Cardiac septum (tissue), 1 donor: ENCODE measurements around the gene CX3CR1. TPM values are rescaled to one million over a fixed set of nuclear protein-coding genes. Genes with fewer than 3 reads are reported as not detected.
"Not testable (repeated sequence)": the region's sequence is repeated elsewhere in the genome, so short reads cannot be mapped to it uniquely, and the experiment has no call there.

Source experiments
- DNase-seq: peaks from one replicate; pipeline ENCODE4 v3.0.0-alpha.2; 2020; ENCODE audit warnings: low spot score
- intact Hi-C: fragments of 100-400 bp; cut with DNase I; formaldehyde crosslinking; loops from one replicate; pipeline ENCODE4 v1.14.0; 2022
- long read RNA-seq: library from polyadenylated mRNA; unstranded; transcript quantifications from one replicate; pipeline ENCODE4 v2.0.0, GENCODE V29; 2021
- total RNA-seq: library from RNA; stranded (reverse); fragmentation: NEBNext Ultra II Directional; extraction: Animal tissue kit (Norgen Biotek cat#: 25700); gene quantifications from one replicate; pipeline ENCODE4 v1.2.1, GENCODE V29; 2021
- donor health status: DM: no; HTN: no; CAD: no.

Gene CX3CR1
- 1.3 TPM for total RNA-seq
- long read RNA-seq, partial matches to known transcripts: 0 of 1 reads
- long read RNA-seq, other reads (novel, unspliced or antisense): 0 of 1 reads

- DNase-seq: no peak
- intact Hi-C loops: loop anchor here (2.0 kb wide), 1 partner anchor 69 kb away; no protein-coding TSS in a partner anchor
These were observed at the start of gene CX3CR1 for GRCh38 chr3:39279745-39280517. CX3CR1 (minus strand) TSS chr3:39280036; CDS start chr3:39266509, 13,527 bp downstream.

- no peak for DNase-seq
- intact Hi-C loops: no loop called here
These were observed 49.7 kb upstream of the CX3CR1 start, which contains the start of gene CCR8 for GRCh38 chr3:39329493-39329892. CCR8 (plus strand) TSS chr3:39329709; CDS start chr3:39332332, 2,623 bp downstream.

- intact Hi-C loops: no loop called here
- no peak for DNase-seq
These were observed 48.0 kb upstream of the CX3CR1 start for GRCh38 chr3:39327746-39328349.

- intact Hi-C loops: no loop called here
- DNase-seq: no peak
These were observed 47.4 kb upstream of the CX3CR1 start for GRCh38 chr3:39327053-39327745.

DNA sequence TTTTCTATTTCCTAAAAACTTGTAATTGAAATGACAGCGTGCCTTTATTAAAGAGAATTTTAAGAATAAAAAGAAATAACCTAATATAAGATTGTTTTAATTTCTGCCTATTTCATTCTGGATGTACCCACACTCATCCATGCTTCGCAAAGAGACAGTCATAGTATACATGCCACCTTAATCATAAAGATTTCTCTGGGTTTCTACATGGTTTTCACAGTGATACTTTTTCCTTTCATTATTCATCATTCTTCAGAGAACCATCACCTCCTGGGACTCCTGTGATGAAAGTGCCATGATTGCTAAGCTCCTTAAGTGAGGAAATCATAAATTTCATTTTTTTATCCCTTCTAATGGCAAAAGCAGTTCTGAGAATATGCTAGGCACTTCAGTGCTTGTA, 45.4 kb upstream of the CX3CR1 start:
- DNase-seq: no peak
- intact Hi-C loops: no loop called here

DNA sequence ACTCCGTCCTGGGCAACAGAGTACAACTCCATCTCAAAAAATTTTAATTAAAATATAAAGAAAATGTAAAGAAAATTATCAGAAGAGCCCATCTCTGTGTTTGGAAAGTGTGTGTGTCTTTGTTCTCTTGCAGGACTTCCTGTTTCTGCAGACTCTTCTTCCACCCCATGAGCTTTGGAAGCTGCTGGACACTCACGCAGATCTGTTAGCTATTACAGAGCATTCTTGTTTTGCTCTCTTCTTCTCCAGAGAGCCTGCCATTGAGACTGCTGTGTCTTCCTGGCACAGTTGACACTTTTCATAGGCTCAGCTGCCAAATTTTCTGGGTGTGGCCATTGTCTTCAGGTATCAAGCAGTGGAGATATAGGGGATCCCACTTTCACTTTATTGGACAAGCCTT, 43.7 kb upstream of the CX3CR1 start:
- no peak for DNase-seq
- intact Hi-C loops: no loop called here

GRCh38 chr3:39322936-39323335, 43.1 kb upstream of the CX3CR1 start:
- DNase-seq: no peak
- intact Hi-C loops: no loop called here

GRCh38 chr3:39322209-39322715, 42.4 kb upstream of the CX3CR1 start:
- intact Hi-C loops: not testable (repeated sequence)

DNA sequence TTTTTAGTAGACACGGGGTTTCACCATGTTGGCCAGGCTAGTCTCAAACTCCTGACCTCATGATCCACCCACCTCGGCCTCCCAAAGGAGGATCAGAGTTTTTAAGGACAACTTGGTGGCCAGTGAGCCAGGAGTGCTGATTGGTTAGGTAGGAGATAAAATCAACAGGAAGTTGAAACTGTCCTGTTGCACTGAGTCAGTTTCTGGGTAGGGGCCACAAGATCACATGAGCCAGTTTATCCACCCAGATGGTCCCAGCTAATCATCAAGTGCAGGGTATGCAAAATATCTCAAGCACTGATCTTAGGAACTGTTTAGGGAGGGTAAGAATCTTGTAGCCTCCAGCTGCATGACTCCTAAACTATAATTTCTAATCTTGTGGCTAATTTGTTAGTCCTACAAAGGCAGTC, 41.7 kb upstream of the CX3CR1 start:
- intact Hi-C loops, DNase-seq: not testable (repeated sequence)

More at GRCh38 chr3:39322209-39322715, 42.4 kb upstream of the CX3CR1 start:
- DNase-seq: not testable (repeated sequence)

DNA sequence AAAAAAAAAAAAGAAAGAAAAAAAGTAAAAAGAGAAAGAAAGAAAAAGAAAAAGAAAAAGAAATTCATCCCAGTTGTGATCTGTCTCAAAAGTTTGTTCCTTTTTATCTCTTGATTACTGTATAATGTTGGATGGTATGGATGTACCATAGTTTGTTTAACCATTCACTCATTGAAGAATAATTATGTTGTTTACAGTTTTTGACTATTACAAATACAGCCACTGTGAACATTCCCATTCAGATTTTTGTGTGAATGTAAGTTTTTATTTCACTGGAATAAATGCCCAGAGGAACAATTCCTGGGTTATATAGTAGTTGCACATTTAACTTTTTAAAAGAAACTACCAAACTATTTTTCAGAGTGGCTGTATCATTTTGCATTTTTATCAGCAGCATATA, 39.4 kb upstream of the CX3CR1 start:
- intact Hi-C loops: no loop called here
- DNase-seq: no peak

- no peak for DNase-seq
- intact Hi-C loops: no loop called here
These were observed 38.5 kb upstream of the CX3CR1 start for GRCh38 chr3:39318301-39318700.

GRCh38 chr3:39317571-39318169, 37.8 kb upstream of the CX3CR1 start:
- intact Hi-C loops: no loop called here
- no peak for DNase-seq

DNA sequence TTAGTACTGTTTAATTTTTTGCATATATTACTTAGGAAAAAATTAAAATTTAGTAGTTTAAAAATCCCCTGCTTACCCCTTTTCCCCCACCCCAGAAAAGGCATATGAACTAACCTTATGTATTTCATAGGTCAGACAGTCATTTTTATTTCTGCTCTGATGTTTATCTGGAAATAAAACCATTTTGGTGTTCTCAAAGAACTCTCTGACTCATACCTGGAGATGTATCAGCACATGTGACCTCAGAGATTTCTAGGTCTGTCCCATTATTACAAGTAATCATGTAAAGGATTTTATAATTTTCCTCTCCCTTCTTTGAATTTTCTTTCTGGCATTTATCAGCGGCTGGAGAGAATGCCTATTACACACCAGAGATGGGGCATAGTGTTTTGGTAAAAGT, 35.6 kb upstream of the CX3CR1 start:
- intact Hi-C loops: no loop called here
- no peak for DNase-seq

DNA sequence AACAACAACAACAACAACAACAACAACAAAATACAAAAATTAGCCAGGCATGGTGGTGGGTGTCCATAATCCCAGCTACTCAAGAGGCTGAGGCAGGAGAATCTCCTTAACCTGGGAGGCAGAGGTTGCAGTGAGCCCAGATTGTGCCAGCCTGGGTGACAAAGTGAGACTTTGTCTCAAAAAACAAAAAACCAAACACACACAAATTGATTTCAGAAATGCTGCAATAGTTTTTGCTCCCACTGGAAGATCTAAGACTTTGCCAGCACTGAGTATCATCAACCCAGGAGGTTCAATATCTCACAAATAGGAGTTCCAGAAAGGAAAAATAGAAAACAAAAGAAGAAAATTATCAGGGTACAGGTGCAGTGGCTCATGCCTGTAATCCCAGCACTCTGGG, 33.5 kb upstream of the CX3CR1 start:
- no peak for DNase-seq
- intact Hi-C loops: no loop called here

DNA sequence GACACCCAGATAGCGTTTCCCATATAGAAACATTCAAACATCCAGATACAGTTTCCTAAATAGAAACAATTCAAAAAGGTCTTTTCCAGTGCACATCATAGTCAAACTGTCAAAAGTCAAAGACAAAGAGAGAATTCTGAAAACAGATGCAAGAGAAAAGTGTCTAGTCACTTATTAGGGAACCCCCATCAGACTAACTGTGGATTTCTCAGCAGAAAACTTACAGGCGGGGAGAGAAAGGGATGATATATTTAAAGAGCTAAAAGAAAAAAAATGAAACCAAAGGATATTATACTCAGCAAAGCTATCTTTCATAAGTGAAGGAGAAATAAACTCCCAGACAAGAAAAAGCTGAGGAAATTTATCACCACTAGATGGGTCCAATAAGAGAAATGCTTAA, 22.3 kb upstream of the CX3CR1 start:
- DNase-seq: no peak
- intact Hi-C loops: no loop called here

DNA sequence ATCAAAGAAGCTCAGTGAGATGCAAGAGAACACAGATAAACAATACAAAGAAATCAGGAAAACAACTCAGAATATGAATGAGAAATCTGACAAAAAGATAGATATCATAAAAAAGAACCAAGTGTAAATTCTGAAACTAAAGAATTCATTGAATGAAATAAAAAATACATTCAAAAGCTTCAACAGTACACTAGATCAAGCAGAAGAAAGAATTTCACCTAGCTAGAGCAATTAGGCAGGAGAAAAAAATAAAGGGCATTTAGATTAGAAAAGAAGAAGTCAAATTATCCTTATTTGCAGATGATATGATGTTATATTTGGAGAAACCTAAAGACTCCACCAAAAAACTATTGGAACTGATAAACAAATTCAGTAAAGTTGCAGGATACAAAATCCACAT, 19.4 kb upstream of the CX3CR1 start:
- intact Hi-C loops: no loop called here
- DNase-seq: no peak

GRCh38 chr3:39296197-39297077, 16.6 kb upstream of the CX3CR1 start:
- intact Hi-C loops: no loop called here
- DNase-seq: no peak

DNA sequence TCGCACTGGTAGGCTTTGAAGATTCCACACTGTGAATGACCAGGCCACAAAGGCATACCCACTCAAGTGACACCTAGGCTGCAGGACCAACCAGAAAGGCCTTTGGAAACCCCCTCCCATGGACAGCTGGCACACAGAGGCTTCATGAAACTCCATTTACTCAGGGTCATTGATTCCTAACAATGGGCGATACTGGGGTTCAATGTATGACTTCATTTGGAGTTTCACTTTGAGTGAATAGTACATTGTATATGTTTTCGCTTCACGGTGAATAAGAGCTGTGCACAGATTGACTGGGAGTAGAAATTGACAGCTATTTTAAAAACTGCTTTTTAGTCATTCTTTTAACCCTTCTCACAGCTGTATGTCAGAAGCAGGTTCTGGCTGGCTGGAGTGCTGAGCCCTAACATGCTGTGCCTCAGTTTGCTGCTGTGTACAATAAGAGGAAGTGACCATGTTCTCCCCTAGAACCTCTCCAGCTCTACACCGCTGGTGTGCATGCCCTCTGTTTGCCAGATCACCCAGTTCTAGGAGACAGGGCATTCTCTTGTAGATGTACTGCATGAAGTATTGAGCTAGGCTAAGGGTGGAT, 15.4 kb upstream of the CX3CR1 start:
- DNase-seq: no peak
- intact Hi-C loops: no loop called here
